Measurements from ENCODE around the gene PXDC1.

Gene PXDC1, protein sequence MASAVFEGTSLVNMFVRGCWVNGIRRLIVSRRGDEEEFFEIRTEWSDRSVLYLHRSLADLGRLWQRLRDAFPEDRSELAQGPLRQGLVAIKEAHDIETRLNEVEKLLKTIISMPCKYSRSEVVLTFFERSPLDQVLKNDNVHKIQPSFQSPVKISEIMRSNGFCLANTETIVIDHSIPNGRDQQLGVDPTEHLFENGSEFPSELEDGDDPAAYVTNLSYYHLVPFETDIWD

DNA sequence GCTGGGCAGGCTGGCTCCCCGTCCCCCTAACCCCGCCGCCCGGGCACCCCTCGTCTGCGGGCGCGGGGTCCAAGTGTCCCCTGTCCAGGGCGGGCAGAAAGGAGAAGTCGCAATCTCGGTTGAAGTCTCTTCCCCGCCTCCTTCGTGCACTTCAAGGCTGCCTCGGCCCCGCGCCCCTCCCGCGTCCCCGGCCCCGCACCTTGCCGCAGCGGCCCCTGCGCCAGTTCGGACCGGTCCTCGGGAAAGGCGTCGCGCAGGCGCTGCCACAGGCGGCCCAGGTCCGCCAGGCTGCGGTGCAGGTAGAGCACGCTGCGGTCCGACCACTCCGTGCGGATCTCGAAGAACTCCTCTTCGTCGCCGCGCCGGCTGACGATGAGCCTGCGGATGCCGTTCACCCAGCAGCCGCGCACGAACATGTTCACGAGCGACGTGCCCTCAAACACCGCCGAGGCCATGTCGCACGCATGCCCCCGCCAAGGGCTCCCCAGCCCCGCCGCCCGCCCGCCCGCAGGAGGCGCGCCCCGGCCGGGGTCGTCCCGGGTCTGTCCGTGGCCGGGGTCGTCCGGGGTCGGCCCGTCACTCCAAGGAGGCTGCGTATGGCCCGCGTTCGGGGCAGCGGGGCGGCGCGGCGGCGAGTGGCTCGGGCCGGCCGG is at the start of gene PXDC1:
PXDC1 (minus strand) TSS at position 637 of the 653 bp plus-strand sequence; CDS start at position 455, 182 bp downstream.
- TF ChIP-seq POLR2A (IDR thresholded peaks at IDR 0.05; ENCODE audit: low read length) (no peak), GATA1 (IDR thresholded peaks at IDR 0.05; ENCODE audit: low read depth, low read length) (no peak)
- DNase-seq, result no peak

DNA sequence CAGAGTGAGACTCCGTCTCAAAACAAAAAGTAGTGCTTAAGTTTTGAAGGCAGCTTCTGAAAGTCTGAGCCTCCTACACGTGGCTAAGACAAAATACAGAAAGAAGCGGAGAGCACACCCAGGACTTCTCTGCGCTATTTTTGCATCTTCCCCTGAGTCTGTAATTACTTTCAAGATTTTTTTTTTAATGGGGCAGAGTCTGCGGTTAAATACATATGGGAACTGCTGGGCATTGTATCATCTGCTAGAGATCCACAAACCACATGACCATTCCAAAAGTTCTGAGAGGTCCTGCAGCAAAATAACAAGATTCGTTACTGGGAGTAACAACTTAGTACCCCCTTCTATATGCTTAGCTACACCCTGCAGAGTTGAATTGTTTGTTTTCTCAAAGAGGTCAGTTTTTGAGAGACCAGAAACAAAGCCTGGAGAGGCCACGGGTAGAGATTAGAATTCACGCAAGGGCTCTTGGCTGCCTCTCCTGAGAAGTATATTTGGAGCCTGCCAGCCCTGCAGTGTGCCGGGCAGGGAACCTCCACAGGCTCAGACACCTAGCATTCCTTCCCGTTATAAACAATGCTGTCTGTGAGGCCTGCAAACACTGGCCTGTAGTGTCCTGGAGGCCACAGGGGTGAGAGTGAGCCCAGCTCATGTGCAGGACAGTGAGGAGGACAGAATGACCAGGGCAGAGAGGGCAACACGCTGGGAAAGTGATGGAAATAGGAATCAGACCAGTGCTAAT is 49.5 kb upstream of the PXDC1 start:
- DNase-seq, result no peak
- TF ChIP-seq GATA1 (IDR thresholded peaks at IDR 0.05; ENCODE audit: low read depth, low read length) (no peak), POLR2A (IDR thresholded peaks at IDR 0.05; ENCODE audit: low read length) (no peak)

DNA sequence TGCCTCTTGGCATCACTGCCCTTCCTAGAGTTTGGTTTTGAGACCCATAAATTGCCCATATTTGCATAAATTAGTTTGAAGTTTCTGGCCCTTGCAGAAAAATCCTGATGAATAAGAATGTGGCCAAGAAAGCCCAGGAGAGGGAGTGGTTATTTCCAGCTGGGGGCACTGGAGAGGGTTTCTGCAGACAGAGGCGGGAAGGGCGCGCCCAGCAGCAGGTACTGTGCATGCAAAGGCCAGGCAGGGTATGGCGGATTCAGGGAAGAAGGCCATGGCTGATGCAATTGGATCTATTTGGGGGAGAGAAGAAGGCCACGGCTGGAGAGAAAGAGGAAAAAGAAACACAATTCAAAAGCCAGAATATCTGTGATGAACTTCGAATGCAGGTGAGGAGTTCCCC is 48.2 kb upstream of the PXDC1 start:
- no peak for DNase-seq
- TF ChIP-seq GATA1 (IDR thresholded peaks at IDR 0.05; ENCODE audit: low read depth, low read length) (no peak), POLR2A (IDR thresholded peaks at IDR 0.05; ENCODE audit: low read length) (no peak)

DNA sequence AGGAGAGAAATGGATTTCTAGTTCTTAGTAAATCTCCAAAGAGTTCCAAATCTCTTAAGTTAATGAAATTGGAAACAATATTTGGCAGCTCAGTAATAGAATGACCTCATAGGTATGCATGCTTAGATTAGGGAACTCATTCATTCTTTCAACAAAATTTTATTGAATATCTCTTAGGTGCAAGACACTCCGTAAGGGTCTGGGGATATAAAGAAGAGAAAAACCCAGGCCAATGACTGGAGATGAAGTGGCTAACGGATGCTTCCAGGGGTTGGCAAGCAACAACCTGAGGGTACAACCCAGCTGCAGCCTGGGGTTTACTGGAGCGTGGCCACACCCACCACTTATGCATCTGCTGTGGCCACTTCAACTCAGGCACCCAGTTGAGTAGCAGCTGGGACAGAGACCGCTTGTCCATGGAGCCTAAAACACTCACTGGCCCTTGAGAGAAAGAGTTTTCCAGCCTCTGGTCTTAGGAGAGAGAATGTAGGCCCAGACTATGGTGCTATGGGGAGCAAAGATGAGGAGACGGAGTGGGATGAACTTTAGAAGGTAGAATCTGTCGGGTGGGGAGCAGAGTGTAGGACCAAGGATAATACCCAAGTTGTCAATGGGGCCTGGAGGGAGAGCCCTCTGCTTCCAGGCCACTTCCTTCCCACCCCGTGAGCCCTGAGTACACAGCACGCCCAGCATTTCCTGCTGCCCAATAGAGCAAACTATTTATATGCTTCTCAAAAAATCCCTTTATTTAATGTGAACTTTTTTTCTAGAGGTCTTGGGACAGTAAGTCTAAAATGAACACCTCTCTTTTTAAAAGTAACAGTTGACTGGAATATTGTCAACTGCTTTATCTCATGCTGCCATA is 46.8 kb upstream of the PXDC1 start:
- no peak for DNase-seq

DNA sequence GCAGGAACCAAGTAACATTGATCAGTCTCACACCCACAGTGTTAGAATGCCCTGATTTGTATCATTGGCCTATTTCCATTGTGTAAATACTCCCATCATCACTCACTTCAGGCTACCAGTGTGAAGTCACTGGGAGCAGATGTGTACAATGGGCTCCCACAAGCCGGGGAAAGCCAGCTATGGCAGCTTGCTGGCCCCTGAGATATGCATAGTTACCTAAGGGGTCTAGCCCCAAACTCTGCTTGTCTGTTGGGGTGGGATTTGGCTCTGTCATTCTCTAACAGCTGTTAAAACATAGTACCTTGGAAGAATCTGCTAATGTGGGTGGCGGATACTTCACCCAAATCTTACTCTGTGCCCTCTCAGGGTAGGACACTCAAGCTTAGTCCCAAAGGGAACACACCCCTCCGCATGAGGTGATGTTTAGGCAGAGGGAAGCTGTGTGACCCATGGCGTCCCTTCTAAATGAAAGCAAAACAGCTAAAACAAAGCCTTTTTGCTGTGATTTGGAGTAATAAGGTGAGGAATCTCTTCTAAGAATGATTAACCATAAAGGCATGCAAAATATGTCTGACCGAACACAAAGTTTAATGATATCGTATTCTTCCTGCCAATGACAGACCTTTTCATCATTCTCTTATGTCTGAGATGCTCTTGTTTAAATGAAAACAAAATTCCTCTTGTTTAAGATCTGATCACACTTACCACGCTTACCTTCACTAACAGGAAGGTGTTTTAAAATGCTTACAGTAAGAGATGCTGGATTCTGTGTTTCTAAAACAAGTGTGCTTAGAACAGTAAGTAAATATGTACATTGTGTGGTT is 45.9 kb upstream of the PXDC1 start:
- TF ChIP-seq GATA1 (IDR thresholded peaks at IDR 0.05; ENCODE audit: low read depth, low read length) (no peak), POLR2A (IDR thresholded peaks at IDR 0.05; ENCODE audit: low read length) (no peak)

More for the DNA sequence above, 46.8 kb upstream of the PXDC1 start:
- TF ChIP-seq POLR2A (IDR thresholded peaks at IDR 0.05; ENCODE audit: low read length) (no peak), GATA1 (IDR thresholded peaks at IDR 0.05; ENCODE audit: low read depth, low read length) (no peak)

DNA sequence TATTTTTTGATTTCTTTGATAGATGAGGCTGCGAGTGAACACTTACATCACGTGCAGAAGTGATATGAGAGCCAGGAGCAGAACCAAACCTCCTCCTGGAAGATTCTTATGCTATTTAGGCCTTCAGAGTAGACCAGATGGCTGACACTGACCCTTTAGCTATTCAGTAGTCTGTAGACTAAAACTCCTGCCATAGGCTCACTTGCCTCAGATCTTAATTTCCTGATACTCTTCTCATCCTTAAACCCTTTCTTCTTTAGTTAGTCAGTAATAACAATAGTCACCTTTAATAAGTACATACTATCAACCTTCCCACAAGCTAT is 45.2 kb upstream of the PXDC1 start:
- TF ChIP-seq GATA1 (IDR thresholded peaks at IDR 0.05; ENCODE audit: low read depth, low read length), result no peak
- TF ChIP-seq POLR2A (IDR thresholded peaks at IDR 0.05; ENCODE audit: low read length), result no peak
- DNase-seq, result no peak

More for the DNA sequence above, 45.9 kb upstream of the PXDC1 start:
- DNase-seq, result no peak

DNA sequence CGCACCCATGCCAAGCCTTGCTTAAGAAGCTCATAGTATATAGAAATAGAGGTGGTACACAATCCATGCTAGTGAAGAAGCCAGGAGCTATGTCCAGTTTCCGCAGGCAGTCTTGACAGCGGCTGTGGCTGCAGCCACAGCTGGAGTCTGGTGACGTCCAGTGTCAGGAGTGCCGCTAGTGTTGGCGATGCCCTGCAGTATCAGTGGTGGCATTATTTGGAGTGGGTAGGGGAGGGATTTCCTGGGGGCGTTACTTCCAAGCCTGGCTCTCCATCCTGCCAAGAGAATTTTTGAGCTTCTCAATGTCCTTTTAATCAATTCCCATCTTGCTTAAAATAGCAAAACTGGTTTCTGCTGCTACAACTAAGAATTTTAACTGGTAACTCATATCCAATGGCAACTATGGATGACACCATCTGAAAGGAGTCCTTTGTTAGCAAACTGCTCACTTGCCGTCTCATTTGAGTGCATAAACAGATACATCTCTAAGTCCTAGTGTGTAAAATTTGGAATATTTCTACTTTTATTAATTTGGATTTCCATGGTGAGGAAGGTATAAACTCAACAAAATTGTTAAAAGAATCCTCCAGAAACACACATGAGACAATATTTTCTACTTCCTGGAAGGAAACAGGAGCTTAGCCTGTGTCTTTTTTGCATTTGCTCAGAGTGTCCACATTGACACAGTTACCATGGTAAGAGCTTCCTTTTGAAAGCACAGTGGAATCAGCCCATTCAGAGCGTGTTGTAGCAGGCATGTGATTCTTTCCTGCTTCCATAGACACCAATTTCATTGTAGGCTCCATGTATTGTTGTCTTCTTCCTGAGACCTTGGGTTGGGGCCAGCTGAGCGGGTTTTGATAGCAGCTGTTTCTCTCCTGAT is 44.6 kb upstream of the PXDC1 start:
- no peak for DNase-seq
- TF ChIP-seq POLR2A (IDR thresholded peaks at IDR 0.05; ENCODE audit: low read length) (no peak), GATA1 (IDR thresholded peaks at IDR 0.05; ENCODE audit: low read depth, low read length) (no peak)

DNA sequence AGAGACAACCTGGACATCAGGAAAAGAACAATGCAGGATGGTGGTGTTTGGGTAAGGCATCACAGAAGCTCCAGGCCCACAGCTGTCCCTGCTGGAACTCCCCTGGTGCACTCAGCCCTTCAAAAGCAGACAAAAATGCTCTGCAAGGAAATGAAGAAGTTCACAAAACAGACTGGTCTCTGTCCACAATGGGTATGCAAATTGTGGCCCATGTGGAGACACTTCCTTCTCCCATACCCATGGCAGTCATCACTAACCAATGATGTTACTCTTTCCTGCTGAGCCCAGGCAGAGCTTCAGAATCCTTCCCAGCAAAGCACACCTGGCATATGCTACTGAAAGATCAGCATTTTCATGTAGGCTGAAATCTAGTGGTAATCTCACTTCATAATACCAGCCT is 42.6 kb upstream of the PXDC1 start:
- TF ChIP-seq GATA1 (IDR thresholded peaks at IDR 0.05; ENCODE audit: low read depth, low read length), result no peak
- TF ChIP-seq POLR2A (IDR thresholded peaks at IDR 0.05; ENCODE audit: low read length), result no peak
- no peak for DNase-seq

DNA sequence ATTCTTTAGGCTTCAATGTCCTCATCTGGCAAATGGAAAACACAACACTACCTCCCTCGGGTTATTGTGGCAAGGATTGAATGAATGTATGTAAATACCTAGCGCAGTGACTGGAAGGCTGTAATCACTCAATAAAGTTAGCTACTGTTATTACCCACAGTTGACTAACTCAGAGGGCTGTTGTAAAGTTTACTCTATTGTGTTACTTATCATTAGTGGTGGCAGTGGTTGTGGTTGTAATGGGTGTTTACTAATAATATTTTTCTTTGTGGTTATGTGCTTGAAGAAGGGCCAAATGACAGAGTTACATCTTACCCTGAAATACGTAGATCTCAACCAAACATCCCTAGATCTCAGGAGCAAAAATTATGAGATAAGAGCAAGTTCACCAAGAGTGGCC is 42.0 kb upstream of the PXDC1 start:
- TF ChIP-seq GATA1 (IDR thresholded peaks at IDR 0.05; ENCODE audit: low read depth, low read length) (no peak), POLR2A (IDR thresholded peaks at IDR 0.05; ENCODE audit: low read length) (no peak)
- no peak for DNase-seq

DNA sequence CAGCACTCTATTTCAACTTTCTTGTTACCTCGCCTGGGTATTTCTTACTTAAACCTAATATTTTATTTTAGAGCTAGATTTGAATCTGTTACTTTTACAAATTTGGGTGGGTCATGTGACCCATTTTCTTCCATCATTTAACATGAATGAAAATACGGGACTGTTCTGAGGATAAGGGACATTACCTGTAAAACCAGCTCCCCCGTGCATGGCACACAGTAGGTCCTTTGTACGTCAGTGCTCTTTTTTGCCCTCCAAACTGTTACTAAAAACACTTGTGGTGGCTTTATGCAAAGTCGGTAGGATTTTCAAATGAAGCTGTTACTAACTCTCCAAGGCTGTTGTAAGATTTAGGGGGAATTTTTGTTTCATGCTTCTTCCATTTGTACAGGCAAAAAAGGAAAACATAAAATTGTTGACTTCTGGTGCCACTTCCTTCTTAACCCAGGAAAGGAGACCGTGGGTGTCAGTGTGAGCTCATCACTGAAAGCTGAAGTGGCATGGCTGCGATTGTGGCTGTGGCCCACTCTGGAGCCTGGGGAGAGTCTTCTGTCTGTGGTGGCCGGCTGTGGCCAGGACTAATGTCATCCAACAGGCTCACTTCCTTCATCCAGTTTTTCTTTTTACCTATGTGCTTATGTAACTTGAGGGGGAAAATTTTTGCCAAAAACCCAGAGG is 40.2 kb upstream of the PXDC1 start:
- no peak for DNase-seq
- TF ChIP-seq GATA1 (IDR thresholded peaks at IDR 0.05; ENCODE audit: low read depth, low read length), result no peak
- TF ChIP-seq POLR2A (IDR thresholded peaks at IDR 0.05; ENCODE audit: low read length), result no peak

DNA sequence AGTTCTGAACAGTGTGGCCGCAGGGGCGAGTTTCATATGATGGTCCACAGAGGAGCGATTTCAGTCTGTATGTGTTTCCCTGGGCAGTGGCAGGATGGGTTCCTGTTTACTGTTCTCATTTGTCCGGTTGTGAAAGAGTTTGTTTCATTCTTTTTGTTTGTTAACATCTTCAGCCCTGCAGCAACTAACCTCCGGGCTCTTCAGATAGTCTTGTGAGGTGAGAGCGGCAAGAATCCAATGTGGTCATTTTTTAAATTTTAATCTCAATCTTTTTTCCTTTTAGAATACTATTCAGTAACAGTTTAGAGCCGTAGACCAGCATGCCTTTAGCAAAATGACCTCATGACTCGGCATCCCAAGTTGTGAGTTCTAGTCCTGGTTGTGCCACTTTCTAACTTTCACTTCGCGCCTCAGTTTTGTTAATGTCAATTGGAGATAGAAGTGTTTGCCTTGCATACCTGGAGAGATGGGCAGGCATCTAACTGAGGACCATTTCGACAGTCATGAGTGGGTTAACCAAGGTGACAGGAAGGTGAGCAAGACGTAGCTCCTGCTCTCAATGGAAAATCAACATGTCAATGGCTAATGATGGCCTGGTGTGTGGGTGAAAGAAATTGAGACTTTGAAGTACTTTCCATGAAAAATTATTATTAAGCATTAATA is 38.5 kb upstream of the PXDC1 start:
- DNase-seq, result no peak
- no peak for TF ChIP-seq POLR2A (IDR thresholded peaks at IDR 0.05; ENCODE audit: low read length)
- no peak for TF ChIP-seq GATA1 (IDR thresholded peaks at IDR 0.05; ENCODE audit: low read depth, low read length)
